Activated naive CD8-positive, alpha-beta T cell treated with anti-CD3 and anti-CD28 coated beads, Interleukin-2, amount 50 U/mL, for 24 hours (primary cell): ENCODE measurements around the gene FBXW7.

Source experiments
- ATAC-seq: fragments of 150-1000 bp; cut with Tn5 transposase; one replicate; pipeline ENCODE4 v1.10.0; 2021
- DNase-seq: peaks from one replicate; pipeline ENCODE4 v3.0.0; 2021
- H3K27ac Mint-ChIP-seq: one replicate; pipeline ENCODE4 v1.8.0; 2021; ENCODE audit warnings: mild to moderate bottlenecking, mixed read lengths
- H3K27me3 Mint-ChIP-seq: one replicate; pipeline ENCODE4 v1.8.0; 2021; ENCODE audit warnings: mixed read lengths
- H3K36me3 Mint-ChIP-seq: one replicate; pipeline ENCODE4 v1.8.0; 2021; ENCODE audit warnings: low read depth, mixed read lengths
- H3K4me1 Mint-ChIP-seq: one replicate; pipeline ENCODE4 v1.8.0; 2021; ENCODE audit warnings: mixed read lengths
- H3K4me3 Mint-ChIP-seq: one replicate; pipeline ENCODE4 v1.8.0; 2021; ENCODE audit warnings: mild to moderate bottlenecking, moderate library complexity, mixed read lengths
- H3K9me3 Mint-ChIP-seq: one replicate; pipeline ENCODE4 v1.8.0; 2021; ENCODE audit warnings: mixed read lengths

The FBXW7 gene

DNA sequence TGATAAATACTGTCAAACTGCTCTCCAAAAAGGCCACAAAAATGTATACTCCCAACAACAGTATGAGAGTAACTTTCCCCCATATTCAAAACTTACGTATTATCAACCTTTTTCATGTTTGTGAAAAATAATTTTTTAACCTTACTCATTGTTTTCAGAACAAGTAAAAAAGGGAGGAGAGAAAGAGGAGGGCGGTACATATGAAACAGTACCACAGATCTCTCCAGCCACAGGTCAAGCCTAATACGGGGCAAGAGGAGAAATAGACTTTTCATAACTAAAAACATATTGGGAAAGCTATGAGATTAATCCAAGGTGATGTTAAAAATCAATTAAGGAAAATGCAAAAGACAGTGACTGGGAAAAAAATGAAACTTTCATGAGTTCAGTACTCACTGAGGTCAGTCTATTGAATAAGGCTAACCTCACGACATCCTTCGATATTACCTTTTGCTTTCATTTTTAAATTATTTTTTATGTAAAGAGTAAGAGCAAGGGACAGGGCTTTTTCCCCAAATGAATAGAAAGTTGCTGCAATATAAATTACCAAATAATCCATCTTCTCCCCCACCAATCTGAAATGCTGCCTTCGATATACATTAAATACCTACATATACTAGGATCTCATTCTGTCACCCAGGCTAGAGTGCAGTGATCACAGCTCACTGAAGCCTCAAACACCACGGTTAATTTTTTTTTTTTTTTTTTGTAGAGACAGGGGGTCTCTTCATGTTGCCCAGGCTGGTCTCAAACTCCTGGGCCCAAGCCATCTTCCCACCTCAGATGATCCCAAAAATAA lies 25.3 kb downstream of the FBXW7 start:
- H3K27ac Mint-ChIP-seq = peak overlapping the region; percentile 6

DNA sequence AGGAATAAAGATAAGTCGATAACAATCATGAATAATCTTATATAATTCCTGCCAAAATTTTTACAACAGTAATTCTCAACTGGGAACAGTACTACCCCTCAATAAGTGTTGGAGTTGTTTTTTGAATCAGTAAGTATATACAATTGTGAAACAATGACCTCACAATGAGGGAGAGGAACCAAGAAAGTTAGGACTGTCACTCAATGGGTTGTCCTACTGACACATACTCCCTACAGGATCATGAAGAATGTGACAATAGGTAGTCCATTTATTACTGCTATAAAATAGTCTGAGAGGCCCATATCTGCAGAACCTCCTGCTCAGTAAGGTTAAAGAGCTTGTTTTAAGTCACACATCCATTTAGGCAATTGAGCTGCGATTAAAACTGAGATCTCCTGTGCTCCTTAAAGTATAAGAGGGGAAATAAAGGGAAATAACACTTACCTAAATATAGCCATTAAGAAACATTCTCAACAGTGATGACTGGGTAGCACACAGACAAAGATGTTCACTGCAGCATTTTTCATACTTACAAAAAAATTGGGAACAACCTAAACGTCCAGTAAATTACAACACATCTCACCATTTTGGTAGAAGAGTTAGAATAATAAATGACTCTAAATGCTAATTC lies 26.2 kb downstream of the FBXW7 start:
- no peak for ATAC-seq
- Mint-ChIP-seq H3K27me3 (no peaks in the 10 kb centered on the region), H3K9me3 (no peaks in the 10 kb centered on the region), H3K4me1 (peaks cover 47% of the 10 kb centered on the region), H3K4me3 (no peak overlapping the region), H3K27ac (no peak overlapping the region), H3K36me3 (peaks cover 11% of the 10 kb centered on the region)
- no peak for DNase-seq

More for the DNA sequence above, 25.3 kb downstream of the FBXW7 start:
- Mint-ChIP-seq H3K9me3 (no peaks in the 10 kb centered on the region), H3K4me1 (peaks cover 52% of the 10 kb centered on the region), H3K27me3 (no peaks in the 10 kb centered on the region), H3K4me3 (peak overlapping the region; percentile 44), H3K36me3 (peaks cover 13% of the 10 kb centered on the region)
- no peak for ATAC-seq
- no peak for DNase-seq

DNA sequence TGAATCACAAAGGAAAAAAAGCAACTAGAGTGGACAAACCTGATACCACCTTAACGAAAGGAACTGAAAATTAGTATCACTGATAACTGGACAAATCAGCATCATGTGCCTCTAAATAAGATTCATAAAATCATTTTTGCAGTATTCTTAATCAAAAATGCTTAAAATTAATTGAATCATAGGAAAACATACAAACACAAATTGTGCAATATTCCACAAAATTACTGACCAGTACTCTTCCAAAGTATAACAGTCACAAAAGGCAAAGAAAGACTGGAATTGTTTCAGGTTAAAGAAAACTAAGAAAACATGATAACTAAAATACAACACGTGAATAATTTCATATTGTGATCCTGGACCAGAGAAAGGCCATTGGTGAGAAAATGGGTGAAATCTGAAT lies 27.1 kb downstream of the FBXW7 start:
- no peak overlapping the region for H3K27ac Mint-ChIP-seq
- peaks cover 9% of the 10 kb centered on the region for H3K36me3 Mint-ChIP-seq
- no peak overlapping the region for H3K4me3 Mint-ChIP-seq
- no peaks in the 10 kb centered on the region for H3K9me3 Mint-ChIP-seq
- ATAC-seq = no peak
- no peaks in the 10 kb centered on the region for H3K27me3 Mint-ChIP-seq
- no peak for DNase-seq
- H3K4me1 Mint-ChIP-seq = peaks cover 41% of the 10 kb centered on the region

DNA sequence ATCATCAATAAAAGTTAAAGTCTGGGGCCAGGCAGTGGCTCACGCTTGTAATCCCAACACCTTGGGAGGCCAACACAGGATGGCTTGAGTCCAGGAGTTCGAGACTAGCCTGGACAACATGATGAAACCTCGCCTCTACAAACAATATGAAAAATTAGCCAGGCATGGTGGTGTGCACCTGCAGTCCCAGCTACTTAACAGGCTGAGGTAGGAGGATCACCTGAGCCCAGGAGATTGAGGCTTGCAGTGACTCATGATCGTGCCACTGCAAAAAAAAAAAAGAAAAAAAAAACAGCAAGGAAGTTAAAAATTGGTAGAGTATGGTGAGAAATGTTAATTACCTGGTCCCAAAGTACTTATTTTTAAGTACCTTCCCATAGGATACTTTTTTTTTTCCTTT lies 27.5 kb downstream of the FBXW7 start:
- H3K27me3 Mint-ChIP-seq = no peaks in the 10 kb centered on the region
- H3K4me3 Mint-ChIP-seq = no peak overlapping the region
- H3K36me3 Mint-ChIP-seq = peaks cover 9% of the 10 kb centered on the region
- peaks cover 38% of the 10 kb centered on the region for H3K4me1 Mint-ChIP-seq
- DNase-seq (no peak), ATAC-seq (no peak)
- H3K27ac Mint-ChIP-seq = no peak overlapping the region
- H3K9me3 Mint-ChIP-seq = no peaks in the 10 kb centered on the region

DNA sequence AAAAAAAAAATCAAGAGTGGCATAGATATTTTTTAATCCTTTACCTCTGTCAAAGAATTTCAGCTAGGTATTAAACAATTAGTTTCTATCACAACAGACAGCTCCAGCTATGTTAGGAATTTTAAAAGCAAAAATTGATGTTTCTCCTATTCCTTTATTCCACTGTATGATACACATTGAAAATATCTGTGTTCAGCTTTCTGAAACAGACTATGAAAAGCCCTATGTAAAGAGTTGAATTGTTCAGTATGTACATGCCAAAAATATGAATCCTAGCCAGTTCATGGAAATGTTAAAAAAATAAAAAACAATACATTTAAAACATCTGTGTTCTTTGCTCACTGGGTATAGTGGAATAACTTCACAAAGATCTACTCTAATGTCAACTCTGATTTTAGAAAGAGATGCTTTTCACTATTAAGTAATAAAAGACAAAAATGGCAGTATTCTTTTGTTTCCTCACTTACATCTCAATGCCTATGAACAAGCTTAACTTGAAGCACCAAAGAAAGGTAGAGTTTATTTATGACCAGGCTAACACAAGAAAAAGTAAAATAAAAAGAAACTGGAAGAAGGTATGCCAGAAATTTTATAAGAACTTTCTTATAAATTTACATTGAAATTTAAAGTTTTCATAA lies 32.1 kb downstream of the FBXW7 start:
- ATAC-seq (no peak), DNase-seq (no peak)
- Mint-ChIP-seq H3K36me3 (peaks cover 2% of the 10 kb centered on the region), H3K27ac (no peak overlapping the region), H3K4me1 (peaks cover 18% of the 10 kb centered on the region), H3K9me3 (no peaks in the 10 kb centered on the region), H3K27me3 (no peaks in the 10 kb centered on the region), H3K4me3 (no peak overlapping the region)

DNA sequence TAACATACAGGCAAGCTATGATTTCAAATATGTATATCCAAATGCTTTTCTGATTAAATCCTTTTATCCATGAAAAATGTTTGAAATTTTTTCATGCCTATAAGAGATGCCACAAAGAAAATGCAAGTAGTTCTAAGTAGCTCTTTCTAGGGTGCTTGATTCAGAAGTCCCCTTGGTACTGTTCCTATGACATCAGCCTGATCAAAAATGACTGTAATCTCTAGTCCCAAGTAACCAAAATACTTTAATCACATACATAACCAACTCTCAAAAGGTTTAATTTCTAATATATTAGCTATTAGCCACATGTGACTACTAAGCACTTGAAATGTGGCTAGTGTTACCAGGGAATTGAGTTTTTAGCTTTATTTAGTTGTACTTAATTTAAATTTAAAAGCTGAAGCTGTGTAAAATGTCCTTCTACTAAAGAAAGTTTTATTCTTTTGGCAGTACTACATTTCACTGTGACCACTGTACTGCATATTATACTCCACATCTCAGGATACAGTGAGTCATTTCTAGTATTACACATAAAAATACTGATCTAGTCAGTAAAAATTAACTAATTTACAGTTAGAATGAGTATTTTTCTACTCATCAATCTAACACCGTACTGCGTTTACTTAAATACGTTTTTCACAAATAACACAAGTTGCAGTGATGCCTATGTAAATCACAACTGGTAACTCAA lies 33.9 kb downstream of the FBXW7 start:
- H3K4me3 Mint-ChIP-seq = no peak overlapping the region
- H3K27ac Mint-ChIP-seq = no peak overlapping the region
- H3K36me3 Mint-ChIP-seq = no peaks in the 10 kb centered on the region
- no peaks in the 10 kb centered on the region for H3K27me3 Mint-ChIP-seq
- no peaks in the 10 kb centered on the region for H3K9me3 Mint-ChIP-seq
- ATAC-seq = peak; percentile 49
- no peak for DNase-seq
- peaks cover 23% of the 10 kb centered on the region for H3K4me1 Mint-ChIP-seq

DNA sequence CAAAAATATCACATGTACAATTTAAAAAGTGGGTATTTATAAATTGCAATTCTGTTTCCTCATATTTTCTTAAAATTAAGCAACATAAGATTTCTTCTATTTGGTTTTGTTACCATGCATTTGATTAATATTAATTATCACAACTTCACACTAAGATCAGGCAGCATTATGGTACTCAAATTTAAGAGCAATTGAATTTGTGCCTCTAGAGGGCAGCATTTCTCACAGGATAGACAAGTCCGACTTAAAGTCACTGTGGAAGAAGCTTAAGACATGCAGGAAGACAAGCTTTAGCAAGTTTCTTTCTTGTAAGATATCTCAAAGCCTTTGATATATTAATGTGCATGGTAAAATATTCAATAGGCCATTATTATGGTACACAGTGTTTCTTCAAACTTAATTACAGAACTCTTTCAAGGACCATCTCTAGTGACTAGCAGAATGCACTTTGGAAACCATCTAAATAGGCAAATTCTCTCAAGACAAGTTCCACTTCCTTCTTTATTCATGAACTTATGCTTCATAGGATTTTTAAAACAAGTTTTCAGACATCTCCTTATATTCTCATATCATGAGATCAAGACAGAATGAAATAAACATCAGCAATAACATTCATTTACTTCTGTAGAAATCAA lies 35.0 kb downstream of the FBXW7 start:
- ATAC-seq = peak; percentile 66
- no peak overlapping the region for H3K27ac Mint-ChIP-seq
- no peak overlapping the region for H3K4me3 Mint-ChIP-seq
- no peaks in the 10 kb centered on the region for H3K27me3 Mint-ChIP-seq
- peaks cover 23% of the 10 kb centered on the region for H3K4me1 Mint-ChIP-seq
- no peaks in the 10 kb centered on the region for H3K36me3 Mint-ChIP-seq
- peak; percentile 47 for DNase-seq
- no peaks in the 10 kb centered on the region for H3K9me3 Mint-ChIP-seq

DNA sequence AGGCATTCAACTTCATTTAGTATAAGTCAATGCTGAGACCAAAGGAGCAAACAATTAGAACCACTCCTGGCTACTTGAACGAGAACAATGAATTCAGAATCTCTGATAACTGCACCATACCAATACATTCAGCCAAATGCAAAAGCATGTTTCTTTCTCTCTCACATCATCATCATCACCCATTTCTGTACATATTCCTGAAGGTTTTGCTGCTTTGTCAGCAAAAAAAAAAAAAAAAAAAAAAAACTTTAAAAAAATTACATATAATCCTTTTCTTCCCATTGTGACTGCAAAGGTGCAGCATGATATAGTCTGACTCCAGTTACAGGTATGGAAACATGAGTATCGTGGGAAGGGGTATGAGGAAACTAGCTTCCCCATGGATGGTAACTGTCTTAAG lies 35.6 kb downstream of the FBXW7 start:
- H3K4me1 Mint-ChIP-seq = peaks cover 23% of the 10 kb centered on the region
- no peaks in the 10 kb centered on the region for H3K9me3 Mint-ChIP-seq
- H3K4me3 Mint-ChIP-seq = no peak overlapping the region
- no peak for ATAC-seq
- H3K27me3 Mint-ChIP-seq = no peaks in the 10 kb centered on the region
- no peak overlapping the region for H3K27ac Mint-ChIP-seq
- H3K36me3 Mint-ChIP-seq = no peaks in the 10 kb centered on the region
- DNase-seq = no peak

DNA sequence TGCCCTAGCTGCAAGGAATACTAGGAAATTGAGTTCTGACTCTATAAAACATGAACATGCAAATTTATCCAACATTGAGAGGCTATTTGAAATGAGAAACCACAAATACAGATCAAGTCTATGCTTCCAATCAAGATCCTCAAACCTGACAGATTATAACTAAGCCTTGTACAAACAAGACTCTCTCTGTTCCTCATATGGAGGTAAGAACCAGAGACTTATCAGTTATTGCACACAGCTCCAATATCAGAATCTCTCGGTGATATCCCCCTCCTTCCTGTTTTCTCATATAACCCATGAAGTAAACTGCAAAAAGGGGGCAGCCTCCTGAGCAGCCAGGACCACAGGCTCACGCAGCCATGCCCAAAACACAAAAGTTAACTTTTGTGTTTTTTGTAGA lies 36.5 kb downstream of the FBXW7 start:
- H3K27ac Mint-ChIP-seq = no peak overlapping the region

DNA sequence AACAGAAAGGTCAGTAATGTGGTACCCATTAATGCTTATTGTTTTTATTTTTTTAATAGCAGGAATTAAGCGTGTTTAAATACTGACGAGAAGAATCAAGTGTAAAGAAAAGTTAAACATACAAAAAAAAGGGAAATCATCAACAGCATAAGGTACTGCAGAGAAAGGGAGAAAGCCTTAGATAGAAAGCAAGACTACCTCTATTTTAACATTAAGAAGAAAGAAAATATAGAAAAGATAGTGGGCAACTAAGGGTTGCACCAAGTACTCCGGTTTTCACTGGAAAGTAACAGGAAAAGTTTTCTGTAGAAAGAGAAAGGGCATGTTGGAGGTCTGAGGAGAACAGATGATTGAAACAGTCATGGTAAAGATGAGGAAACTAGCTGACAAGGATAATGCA lies 41.9 kb downstream of the FBXW7 start:
- no peaks in the 10 kb centered on the region for H3K9me3 Mint-ChIP-seq
- no peak for DNase-seq
- H3K27me3 Mint-ChIP-seq = no peaks in the 10 kb centered on the region
- peaks cover 33% of the 10 kb centered on the region for H3K4me1 Mint-ChIP-seq
- no peak for ATAC-seq
- H3K36me3 Mint-ChIP-seq = peaks cover 5% of the 10 kb centered on the region
- no peak overlapping the region for H3K4me3 Mint-ChIP-seq
- no peak overlapping the region for H3K27ac Mint-ChIP-seq

More for the DNA sequence above, 36.5 kb downstream of the FBXW7 start:
- Mint-ChIP-seq H3K9me3 (no peaks in the 10 kb centered on the region), H3K4me1 (peaks cover 23% of the 10 kb centered on the region), H3K27me3 (no peaks in the 10 kb centered on the region), H3K4me3 (no peak overlapping the region), H3K36me3 (no peaks in the 10 kb centered on the region)
- no peak for DNase-seq
- ATAC-seq = no peak

DNA sequence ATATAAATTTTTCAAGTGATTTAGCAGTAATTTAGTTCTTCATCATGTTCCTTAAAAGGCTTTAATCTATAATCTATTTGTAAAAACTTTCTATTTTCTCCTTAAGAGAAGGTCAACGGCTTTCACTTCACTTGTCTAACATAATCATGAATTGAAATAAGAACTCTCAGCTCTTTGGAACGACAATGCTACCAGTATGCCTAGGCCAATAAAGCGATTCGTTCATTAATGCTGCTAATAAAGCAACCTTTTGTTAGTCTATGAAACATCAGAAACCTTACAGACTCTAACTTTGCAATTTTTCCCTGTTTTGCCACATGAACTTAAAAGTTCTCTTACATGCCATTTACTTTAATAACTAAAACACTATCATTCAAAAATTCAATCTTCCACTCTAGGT lies 47.6 kb downstream of the FBXW7 start:
- Mint-ChIP-seq H3K36me3 (peaks cover 5% of the 10 kb centered on the region), H3K27me3 (no peaks in the 10 kb centered on the region), H3K27ac (no peak overlapping the region), H3K4me1 (peaks cover 52% of the 10 kb centered on the region), H3K4me3 (no peak overlapping the region), H3K9me3 (no peaks in the 10 kb centered on the region)
- DNase-seq (no peak), ATAC-seq (no peak)

DNA sequence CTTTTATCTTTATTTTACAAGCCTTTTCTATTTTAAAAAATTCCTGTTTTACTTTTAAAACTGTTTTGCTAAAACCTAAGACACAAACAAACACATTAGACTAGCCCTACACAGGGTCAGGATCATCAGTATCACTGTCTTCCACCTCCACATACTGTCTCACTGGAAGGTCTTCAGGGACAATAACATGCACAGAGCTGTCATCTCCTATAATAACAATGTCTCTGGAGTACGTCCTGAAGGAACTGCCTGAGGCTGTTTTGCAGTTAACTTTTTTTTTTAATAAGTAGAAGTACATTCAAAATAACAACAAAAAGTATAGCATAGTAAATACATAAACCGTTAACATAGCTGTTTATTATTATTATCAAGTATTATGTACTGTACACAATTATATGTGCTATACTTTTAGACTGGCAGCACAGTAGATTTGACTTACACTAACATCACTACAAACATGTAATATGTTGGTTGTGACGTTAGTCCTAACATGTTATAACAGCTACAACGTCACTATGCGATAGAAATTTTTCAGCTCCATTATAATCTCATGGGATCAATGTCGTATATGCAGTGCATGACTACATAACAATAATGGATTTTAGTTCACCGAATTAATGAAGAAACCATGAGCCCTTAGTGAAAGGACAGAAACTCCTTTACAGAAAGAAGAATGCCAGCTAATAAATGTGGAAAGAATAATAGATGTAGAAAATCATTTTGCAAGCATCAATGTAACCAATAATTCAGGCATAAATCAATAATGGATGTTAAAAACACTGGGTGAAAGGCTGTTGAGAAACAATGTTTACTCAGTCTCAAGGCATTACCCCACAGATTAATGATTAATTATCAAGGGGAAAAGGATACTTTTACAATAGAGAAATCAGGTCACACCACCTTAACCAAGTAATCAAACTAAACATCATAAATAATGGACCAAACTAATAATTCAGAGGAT lies 49.2 kb downstream of the FBXW7 start:
- Mint-ChIP-seq H3K4me1 (peaks cover 45% of the 10 kb centered on the region), H3K27me3 (no peaks in the 10 kb centered on the region), H3K36me3 (peaks cover 8% of the 10 kb centered on the region), H3K4me3 (no peak overlapping the region), H3K9me3 (peaks cover 4% of the 10 kb centered on the region), H3K27ac (no peak overlapping the region)
- DNase-seq = no peak
- no peak for ATAC-seq

DNA sequence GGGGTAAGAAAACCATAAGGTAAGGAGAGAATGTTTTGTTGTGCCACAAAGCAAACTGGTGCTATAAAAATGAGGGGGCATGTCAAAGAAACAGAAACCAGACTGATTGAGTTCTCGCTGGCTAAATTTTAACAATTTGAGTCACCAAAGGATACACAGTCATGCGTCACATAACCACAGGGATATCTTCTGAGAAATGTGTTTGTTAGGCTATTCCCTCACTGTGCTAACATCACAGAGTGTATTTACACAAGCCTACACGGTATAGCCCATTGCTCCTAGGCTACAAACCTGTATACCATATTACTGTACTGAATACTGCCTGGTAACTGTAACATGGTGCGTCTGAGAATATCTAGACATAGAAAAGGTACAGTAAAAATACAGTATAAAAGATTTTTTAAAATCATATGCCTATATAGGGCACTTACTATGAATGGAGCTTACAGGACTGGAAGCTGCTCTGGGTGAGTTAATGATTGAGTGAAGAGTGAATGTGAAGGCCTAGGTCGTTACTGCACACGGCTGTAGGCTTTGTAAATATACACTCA lies 50.1 kb downstream of the FBXW7 start:
- peak overlapping the region; percentile 20 for H3K27ac Mint-ChIP-seq
- H3K27me3 Mint-ChIP-seq = no peaks in the 10 kb centered on the region
- no peak overlapping the region for H3K4me3 Mint-ChIP-seq
- H3K4me1 Mint-ChIP-seq = peaks cover 44% of the 10 kb centered on the region
- peaks cover 8% of the 10 kb centered on the region for H3K9me3 Mint-ChIP-seq
- no peak for DNase-seq
- H3K36me3 Mint-ChIP-seq = peaks cover 15% of the 10 kb centered on the region
- peak; percentile 100 for ATAC-seq
